Panc1 (cell line): ENCODE results near the gene AAMDC. TPM values are rescaled to one million over a fixed set of nuclear protein-coding genes. Genes with fewer than 3 reads are reported as not detected.

ENCODE experiments used
- ATAC-seq: fragments of 200-7000 bp; cut with Tn5 transposase; 2 replicates; pipeline ENCODE4 v1.9.1; 2020; ENCODE audit warnings: mild to moderate bottlenecking, moderate library complexity
- BruUV-seq: library from RNA; stranded (reverse); fragments of 400-500 nt; replicated peaks from 2 replicates; lab custom pipeline; 2021; lab: Mats Ljungman, UMichigan
- CTCF ChIA-PET: fragments of 300-600 bp; sonication (Branson Sonifier 250); formaldehyde crosslinking; loops from one replicate; lab custom pipeline; 2022; ENCODE audit warnings: antibody characterized with exemption; lab: Charles Lee
- POLR2A ChIA-PET: fragments of 300-600 bp; sonication (Branson Sonifier 250); formaldehyde crosslinking; loops from one replicate; lab custom pipeline; 2022; ENCODE audit warnings: antibody characterized with exemption; lab: Charles Lee
- DNase-seq: peaks from one replicate; pipeline ENCODE4 v3.0.0-alpha.2; 2010; ENCODE audit warnings: low read depth, low spot score
- H3K27ac ChIP-seq: 2 replicates; pipeline ENCODE4 v1.5.1; 2011; ENCODE audit warnings: mild to moderate bottlenecking, low read length, inconsistent platforms
- H3K27me3 ChIP-seq: fragments of 200-500 bp; sonication (Bioruptor generic); 2 replicates; pipeline ENCODE4 v1.6.0; 2014; ENCODE audit warnings: low read length, inconsistent platforms; ENCODE audit not compliant: control insufficient read depth, insufficient read depth
- H3K36me3 ChIP-seq: fragments of 200-500 bp; sonication (Bioruptor generic); 2 replicates; pipeline ENCODE4 v1.5.1; 2014; ENCODE audit warnings: inconsistent platforms, mild to moderate bottlenecking, low read length, moderate library complexity; ENCODE audit not compliant: control insufficient read depth, insufficient read depth
- H3K4me1 ChIP-seq: 2 replicates; pipeline ENCODE4 v1.5.1; 2011; ENCODE audit warnings: inconsistent platforms, mild to moderate bottlenecking, low read length, moderate library complexity; ENCODE audit not compliant: control insufficient read depth, insufficient read depth
- H3K4me3 ChIP-seq, 2 experiments: 2 replicates each; pipeline ENCODE4 v1.5.1; 2011 to 2012; ENCODE audit warnings: low read depth in 2 of 2, low read length in 2 of 2, mild to moderate bottlenecking in 2 of 2, inconsistent platforms in 1 of 2, moderate library complexity in 1 of 2
- H3K9me3 ChIP-seq: fragments of 200-500 bp; sonication (Bioruptor generic); 2 replicates; pipeline ENCODE4 v1.5.1; 2014; ENCODE audit warnings: low read depth, mild to moderate bottlenecking, inconsistent platforms, low read length, moderate library complexity; ENCODE audit not compliant: control insufficient read depth, insufficient read depth
- POLR2AphosphoS5 ChIP-seq: IDR thresholded peaks from 2 replicates; pipeline ENCODE4 v1.6.1; 2012; ENCODE audit warnings: mild to moderate bottlenecking, low read depth, low read length, moderate library complexity
- SIN3A ChIP-seq: IDR thresholded peaks from 2 replicates; pipeline ENCODE4 v1.6.1; 2012; ENCODE audit warnings: low read depth, mild to moderate bottlenecking, low read length, moderate library complexity, borderline replicate concordance; ENCODE audit not compliant: insufficient read depth
- TCF7L2 ChIP-seq: IDR thresholded peaks from 2 replicates; pipeline ENCODE4 v1.6.1; 2011; ENCODE audit warnings: mild to moderate bottlenecking, low read depth, low read length, inconsistent platforms
- in situ Hi-C: cut with HindIII; loops from 2 replicates; pipeline ENCODE4 v1.10.0; 2016; ENCODE audit warnings: low sequenced_read_pairs, low pct_unique_long_range_greater_than_20kb
- intact Hi-C: fragments of 100-400 bp; cut with micrococcal nuclease; formaldehyde crosslinking; loops from one replicate; pipeline ENCODE4 v1.10.0; 2022; ENCODE audit not compliant: unreplicated experiment
- total RNA-seq: library from RNA; stranded (reverse); gene quantifications from one replicate; pipeline ENCODE4 v1.2.1, GENCODE V29; 2021; ENCODE audit not compliant: unreplicated experiment
- TF ChIP-seq, protein P1 (sequence below), 2 experiments: IDR thresholded peaks; 2 replicates each; pipeline ENCODE4 v1.6.1; 2011 to 2012; ENCODE audit warnings: low read depth in 2 of 2, control low read depth in 1 of 2, low read length in 1 of 2, mild to moderate bottlenecking in 1 of 2, moderate library complexity in 1 of 2; ENCODE audit not compliant: insufficient read depth in 1 of 2
- TF ChIP-seq, protein P2 (sequence below): fragments of 450-650 bp; IDR thresholded peaks from 2 replicates; pipeline ENCODE4 v1.5.1; 2017; ENCODE audit warnings: mild to moderate bottlenecking

AAMDC gene
- total RNA-seq, 1 experiment from 2014 or later = 52.7 TPM

DNA sequence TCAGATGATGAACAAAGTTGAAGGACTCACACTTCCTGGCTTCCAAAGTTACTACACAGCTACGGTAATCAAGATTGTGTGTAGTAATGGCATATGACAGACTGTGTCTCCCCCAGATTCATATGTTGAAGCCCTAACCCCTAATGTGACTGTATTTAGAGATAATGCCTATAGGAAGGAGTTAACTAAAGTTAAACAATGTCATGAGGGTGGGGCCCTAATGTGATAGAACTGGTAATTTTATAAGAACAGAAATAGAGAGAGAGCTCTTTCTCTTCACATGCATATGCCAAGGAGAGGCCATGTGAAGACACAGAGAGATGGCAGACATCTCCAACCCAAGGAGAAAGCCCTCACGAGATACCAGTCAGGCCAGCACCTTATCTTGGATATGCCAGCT lies 8.0 kb downstream of the AAMDC start:
- ATAC-seq = no peak
- in situ Hi-C loops (no loop called here), intact Hi-C loops (no loop called here)
- H3K27ac ChIP-seq = no peak overlapping the region
- peaks cover 3% of the 10 kb centered on the region; the same call in 1 of the 2 replicates for H3K9me3 ChIP-seq
- H3K36me3 ChIP-seq = no peaks in the 10 kb centered on the region
- ChIA-PET CTCF (no interaction called here), POLR2A (interaction anchor here (0.6 kb wide), 1 partner anchor 238 kb away, joined by 3 read pairs; no protein-coding TSS in a partner anchor)
- no peaks in the 10 kb centered on the region for H3K27me3 ChIP-seq
- DNase-seq = no peak
- H3K4me1 ChIP-seq = no peaks in the 10 kb centered on the region
- BruUV-seq = no TSS peak
- H3K4me3 ChIP-seq = no peak overlapping the region
- TF ChIP-seq POLR2AphosphoS5 = no peak
- TF ChIP-seq, protein P1, sequence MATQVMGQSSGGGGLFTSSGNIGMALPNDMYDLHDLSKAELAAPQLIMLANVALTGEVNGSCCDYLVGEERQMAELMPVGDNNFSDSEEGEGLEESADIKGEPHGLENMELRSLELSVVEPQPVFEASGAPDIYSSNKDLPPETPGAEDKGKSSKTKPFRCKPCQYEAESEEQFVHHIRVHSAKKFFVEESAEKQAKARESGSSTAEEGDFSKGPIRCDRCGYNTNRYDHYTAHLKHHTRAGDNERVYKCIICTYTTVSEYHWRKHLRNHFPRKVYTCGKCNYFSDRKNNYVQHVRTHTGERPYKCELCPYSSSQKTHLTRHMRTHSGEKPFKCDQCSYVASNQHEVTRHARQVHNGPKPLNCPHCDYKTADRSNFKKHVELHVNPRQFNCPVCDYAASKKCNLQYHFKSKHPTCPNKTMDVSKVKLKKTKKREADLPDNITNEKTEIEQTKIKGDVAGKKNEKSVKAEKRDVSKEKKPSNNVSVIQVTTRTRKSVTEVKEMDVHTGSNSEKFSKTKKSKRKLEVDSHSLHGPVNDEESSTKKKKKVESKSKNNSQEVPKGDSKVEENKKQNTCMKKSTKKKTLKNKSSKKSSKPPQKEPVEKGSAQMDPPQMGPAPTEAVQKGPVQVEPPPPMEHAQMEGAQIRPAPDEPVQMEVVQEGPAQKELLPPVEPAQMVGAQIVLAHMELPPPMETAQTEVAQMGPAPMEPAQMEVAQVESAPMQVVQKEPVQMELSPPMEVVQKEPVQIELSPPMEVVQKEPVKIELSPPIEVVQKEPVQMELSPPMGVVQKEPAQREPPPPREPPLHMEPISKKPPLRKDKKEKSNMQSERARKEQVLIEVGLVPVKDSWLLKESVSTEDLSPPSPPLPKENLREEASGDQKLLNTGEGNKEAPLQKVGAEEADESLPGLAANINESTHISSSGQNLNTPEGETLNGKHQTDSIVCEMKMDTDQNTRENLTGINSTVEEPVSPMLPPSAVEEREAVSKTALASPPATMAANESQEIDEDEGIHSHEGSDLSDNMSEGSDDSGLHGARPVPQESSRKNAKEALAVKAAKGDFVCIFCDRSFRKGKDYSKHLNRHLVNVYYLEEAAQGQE (IDR thresholded peaks at IDR 0.05; ENCODE audit: insufficient read depth in 1 of 2, low read depth in 2 of 2, low read length in 1 of 2) = no peak
- no peak for TF ChIP-seq SIN3A
- TF ChIP-seq TCF7L2 = no peak
- TF ChIP-seq, protein P2, sequence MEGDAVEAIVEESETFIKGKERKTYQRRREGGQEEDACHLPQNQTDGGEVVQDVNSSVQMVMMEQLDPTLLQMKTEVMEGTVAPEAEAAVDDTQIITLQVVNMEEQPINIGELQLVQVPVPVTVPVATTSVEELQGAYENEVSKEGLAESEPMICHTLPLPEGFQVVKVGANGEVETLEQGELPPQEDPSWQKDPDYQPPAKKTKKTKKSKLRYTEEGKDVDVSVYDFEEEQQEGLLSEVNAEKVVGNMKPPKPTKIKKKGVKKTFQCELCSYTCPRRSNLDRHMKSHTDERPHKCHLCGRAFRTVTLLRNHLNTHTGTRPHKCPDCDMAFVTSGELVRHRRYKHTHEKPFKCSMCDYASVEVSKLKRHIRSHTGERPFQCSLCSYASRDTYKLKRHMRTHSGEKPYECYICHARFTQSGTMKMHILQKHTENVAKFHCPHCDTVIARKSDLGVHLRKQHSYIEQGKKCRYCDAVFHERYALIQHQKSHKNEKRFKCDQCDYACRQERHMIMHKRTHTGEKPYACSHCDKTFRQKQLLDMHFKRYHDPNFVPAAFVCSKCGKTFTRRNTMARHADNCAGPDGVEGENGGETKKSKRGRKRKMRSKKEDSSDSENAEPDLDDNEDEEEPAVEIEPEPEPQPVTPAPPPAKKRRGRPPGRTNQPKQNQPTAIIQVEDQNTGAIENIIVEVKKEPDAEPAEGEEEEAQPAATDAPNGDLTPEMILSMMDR = no peak

DNA sequence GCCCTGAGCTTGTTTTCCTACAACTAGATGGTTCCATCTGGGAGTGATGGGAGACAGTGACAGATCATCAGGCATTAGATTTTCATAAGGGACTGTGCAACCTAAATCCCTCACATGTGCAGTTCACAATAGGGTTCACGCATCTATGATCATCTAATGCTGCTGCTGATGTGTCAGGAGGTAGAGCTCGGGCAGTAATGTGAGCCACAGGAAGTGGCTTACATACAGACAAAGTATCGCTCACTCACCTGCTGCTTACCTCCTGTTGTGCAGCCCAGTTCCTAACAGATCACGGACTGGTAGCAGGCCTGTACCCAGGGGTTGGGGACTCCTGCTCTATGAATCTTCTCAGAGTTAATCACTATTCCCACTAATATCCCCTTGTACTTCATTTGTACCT lies 12.4 kb downstream of the AAMDC start:
- in situ Hi-C loops = no loop called here
- no peaks in the 10 kb centered on the region for H3K36me3 ChIP-seq
- DNase-seq = no peak
- ChIA-PET POLR2A (no interaction called here), CTCF (no interaction called here)
- H3K4me1 ChIP-seq = no peaks in the 10 kb centered on the region
- peaks cover 3% of the 10 kb centered on the region; the same call in 1 of the 2 replicates for H3K9me3 ChIP-seq
- H3K4me3 ChIP-seq = no peak overlapping the region
- no peaks in the 10 kb centered on the region for H3K27me3 ChIP-seq
- ATAC-seq = no peak
- TF ChIP-seq, protein P2 = no peak
- TF ChIP-seq POLR2AphosphoS5 (no peak), TCF7L2 (no peak), SIN3A (no peak)
- TF ChIP-seq, protein P1 (IDR thresholded peaks at IDR 0.05; ENCODE audit: insufficient read depth in 1 of 2, low read depth in 2 of 2, low read length in 1 of 2) = no peak
- no TSS peak for BruUV-seq
- intact Hi-C loops = no loop called here
- H3K27ac ChIP-seq = no peak overlapping the region
